Peyer's patch (tissue), 4 donors: Measurements from ENCODE around the gene PRSS38.
"Not testable (repeated sequence)": the region's sequence is repeated elsewhere in the genome, so short reads cannot be mapped to it uniquely, and the experiment has no call there.

Experiments used
- CTCF ChIP-seq, 6 experiments: fragments of 450-650 bp in 4 of 6; fragments of 200-600 bp in 2 of 6; sonication (generic) in 1 of 6; IDR thresholded peaks; one replicate each; pipeline ENCODE4 v1.5.1; 2017 to 2019; ENCODE audit warnings: antibody characterized with exemption in 6 of 6, mild to moderate bottlenecking in 3 of 6, moderate library complexity in 1 of 6
- POLR2A ChIP-seq, 2 donors: fragments of 450-650 bp; IDR thresholded peaks; one replicate each; pipeline ENCODE4 v1.5.1; 2017; ENCODE audit warnings: antibody characterized with exemption in 2 of 2, mild to moderate bottlenecking in 2 of 2, moderate library complexity in 2 of 2

GRCh38 chr1:227847046-227847445 lies 31.6 kb downstream of the PRSS38 start:
- TF ChIP-seq CTCF, POLR2A (IDR thresholded peaks at IDR 0.05): not testable (repeated sequence)
